Measurements from ENCODE around the gene TCP11X1. TPM values are rescaled to one million over a fixed set of nuclear protein-coding genes. Genes with fewer than 3 reads are reported as not detected.

The TCP11X1 gene
- total and polyA plus RNA-seq, 5 donors from 2014 or later, result not detected

Other genes with a start within 250 kb of the TCP11X1 start
- not detected for gene TCEAL2, start 89.6 kb upstream of the TCP11X1 start, total RNA-seq
- not detected for gene TCEAL2, start 89.6 kb upstream of the TCP11X1 start, polyA plus RNA-seq
- gene TCEAL6, start 72.8 kb upstream of the TCP11X1 start, total RNA-seq, result not detected
- gene TCEAL6, start 72.8 kb upstream of the TCP11X1 start, polyA plus RNA-seq, result not detected
- 7.0 TPM for gene BEX5, start 59.3 kb upstream of the TCP11X1 start, total RNA-seq
- 1 to 10 TPM; 4.3 to 8.8 (median 5.9) TPM for gene BEX5, start 59.3 kb upstream of the TCP11X1 start, polyA plus RNA-seq
- not detected for gene NXF2, start 31.9 kb downstream of the TCP11X1 start, total RNA-seq
- gene NXF2, start 31.9 kb downstream of the TCP11X1 start, polyA plus RNA-seq, result not detected
- gene NXF2B, start 224.7 kb downstream of the TCP11X1 start, total RNA-seq, result not detected
- not detected for gene NXF2B, start 224.7 kb downstream of the TCP11X1 start, polyA plus RNA-seq

All from CD4-positive, CD25-positive, alpha-beta regulatory T cell (primary cell).